NCI-H2227 treated with DMSO at 0.1 percent for 48 hours (cell line): Measurements from ENCODE around the gene PRIM1.
"Not testable (repeated sequence)": the region's sequence is repeated elsewhere in the genome, so short reads cannot be mapped to it uniquely, and the experiment has no call there.

ENCODE experiments used
- DNase-seq: peaks from one replicate; lab custom pipeline; 2025; lab: John Stamatoyannopoulos, UW

Gene PRIM1

DNA sequence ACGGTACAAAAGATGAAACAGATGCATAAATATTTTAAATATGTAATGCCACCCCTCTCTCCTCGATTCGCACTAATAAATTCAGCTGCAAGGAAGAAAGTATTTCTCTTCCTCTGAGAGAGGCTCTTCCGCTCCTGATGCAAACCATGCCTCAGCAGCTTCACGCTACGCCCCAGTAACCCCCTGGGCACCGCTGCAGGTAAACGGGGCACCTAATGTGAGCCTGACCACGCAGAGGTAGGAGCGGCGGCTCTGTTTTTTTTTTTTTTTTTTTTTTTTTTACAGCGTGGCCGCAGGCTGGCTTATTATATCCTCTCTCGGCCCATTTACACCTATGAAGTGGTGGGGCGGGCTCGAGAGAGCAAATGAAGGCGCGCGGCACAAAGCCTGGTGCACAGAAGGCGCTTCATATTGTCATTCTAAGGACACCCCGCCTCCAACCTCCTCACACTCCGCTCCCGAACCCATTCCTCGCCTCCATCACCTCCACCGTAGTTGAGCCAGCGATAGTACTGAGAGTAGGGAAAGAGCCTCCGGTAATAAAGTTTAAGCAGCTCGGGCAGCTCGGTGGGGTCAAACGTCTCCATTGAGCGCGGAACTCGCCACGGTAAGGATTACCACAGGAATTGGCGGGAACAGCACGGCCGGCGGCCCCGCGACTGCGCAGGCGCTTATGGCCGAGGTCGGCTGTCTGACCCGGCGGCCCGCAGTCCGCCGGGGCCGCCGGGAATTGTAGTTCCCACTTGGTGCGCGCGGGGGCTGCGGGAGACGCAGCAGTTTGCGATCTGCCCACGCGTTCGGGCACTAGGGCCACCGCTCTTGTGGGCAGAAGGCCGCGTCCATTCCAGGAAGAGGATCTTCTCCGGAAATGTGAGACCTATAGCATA is at the start of gene PRIM1:
Gene PRIM1 (minus strand): TSS at position 612 of the 887 bp plus-strand sequence. CDS start 25 bp downstream, at position 587.
- DNase-seq, result peak; percentile 90

DNA sequence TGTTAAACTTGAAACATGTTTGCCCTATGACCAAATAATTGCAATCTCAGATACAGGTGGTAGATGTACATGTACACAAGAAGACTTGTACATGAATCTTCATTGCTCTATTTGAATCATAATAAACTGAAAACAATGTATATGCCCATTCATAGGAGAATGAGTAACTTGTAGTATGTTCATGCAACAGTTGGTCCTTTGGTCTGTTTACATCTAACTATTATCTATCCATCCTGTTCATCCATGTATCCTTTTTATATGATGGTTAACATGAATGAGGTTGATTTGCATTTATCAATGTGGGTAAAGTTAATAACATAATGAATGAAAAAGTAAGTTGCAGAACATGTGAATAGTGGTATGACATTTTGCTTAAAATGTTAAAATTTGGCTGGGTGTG is 48.1 kb upstream of the PRIM1 start:
- DNase-seq, result no peak

DNA sequence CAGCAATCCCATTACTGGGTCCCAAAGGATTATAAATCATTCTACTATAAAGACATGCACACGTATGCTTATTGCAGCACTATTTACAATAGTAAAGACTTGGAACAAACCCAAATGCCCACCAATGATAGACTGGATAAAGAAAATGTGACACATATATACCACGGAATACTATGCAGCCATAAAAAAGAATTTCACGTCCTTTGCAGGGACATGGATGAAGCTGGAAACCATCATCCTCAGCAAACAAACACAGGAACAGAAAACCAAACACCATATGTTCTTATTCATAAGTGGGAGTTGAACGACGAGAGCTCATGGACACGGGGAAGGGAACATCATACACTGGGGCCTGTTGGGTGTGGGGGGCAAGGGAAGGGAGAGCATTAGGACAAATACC is 47.2 kb upstream of the PRIM1 start:
- not testable (repeated sequence) for DNase-seq

DNA sequence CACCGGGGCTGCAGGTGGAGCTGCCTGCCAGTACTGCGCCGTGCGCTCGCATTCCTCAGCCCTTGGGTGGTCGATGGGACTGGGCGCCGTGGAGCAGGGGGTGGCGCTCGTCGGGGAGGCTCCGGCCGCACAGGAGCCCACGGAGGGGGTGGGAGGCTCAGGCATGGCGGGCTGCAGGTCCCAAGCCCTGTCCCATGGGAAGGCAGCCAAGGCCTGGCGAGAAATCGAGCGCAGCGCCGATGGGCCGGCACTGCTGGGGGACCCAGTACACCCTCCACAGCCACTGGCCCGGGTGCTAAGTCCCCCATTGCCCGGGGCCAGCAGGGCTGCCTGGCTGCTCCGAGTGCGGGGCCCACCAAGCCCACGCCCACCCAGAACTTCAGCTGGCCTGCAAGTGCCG is 43.7 kb upstream of the PRIM1 start:
- not testable (repeated sequence) for DNase-seq

DNA sequence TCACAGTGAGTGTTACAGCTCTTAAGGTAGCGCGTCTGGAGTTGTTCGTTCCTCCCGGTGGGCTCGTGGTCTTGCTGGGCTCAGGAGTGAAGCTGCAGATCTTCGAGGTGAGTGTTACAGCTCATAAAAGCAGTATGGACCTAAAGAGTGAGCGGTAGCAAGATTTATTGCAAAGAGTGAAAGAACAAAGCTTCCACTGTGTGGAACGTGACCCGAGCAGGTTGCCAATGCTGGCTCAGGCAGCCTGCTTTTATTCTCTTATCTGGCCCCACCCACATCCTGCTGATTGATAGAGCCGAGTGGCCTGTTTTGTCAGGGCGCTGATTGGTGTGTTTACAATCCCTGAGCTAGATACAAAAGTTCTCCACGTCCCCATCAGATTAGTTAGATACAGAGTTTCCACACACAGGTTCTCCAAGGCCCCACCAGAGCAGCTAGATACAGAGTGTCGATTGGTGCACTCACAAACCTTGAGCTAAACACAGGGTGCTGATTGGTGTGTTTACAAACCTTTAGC is 43.0 kb upstream of the PRIM1 start:
- DNase-seq, result not testable (repeated sequence)

DNA sequence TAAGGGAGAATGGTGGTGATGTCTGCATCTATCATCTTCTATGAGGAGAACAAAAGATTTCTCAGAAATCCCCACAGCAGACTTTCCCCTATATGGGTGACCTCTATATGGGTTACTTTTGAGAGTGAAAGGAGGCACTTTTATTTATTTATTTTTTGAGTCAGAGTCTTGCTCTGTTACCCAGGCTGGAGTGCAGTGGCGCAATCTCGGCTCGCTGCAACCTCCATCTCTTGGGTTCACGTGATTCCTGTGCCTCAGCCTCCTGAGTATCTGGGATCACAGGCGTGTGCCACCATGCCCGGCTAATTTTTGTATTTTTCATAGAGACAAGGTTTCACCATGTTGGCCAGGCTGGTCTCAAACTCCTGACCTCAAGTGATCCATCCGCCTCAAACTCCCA is 41.0 kb upstream of the PRIM1 start:
- DNase-seq, result not testable (repeated sequence)

DNA sequence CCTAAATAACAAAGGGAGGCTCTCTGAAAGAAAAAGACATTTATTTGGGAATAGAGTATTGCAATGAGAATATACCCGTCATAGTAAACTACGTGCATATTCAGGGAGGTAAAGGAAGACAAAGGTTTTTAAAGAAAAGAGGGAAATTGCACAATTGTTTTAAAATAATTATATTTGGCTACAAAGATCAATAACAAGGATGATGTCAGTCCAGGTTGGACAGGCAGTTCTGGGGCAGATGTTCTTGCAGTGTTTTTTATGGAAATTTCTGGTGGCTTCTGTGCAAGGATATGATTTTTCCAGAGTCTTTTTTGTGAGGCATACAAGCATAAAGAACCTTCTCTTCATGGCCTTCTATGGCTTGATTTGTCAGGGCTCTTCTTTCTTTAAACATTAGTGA is 40.6 kb upstream of the PRIM1 start:
- DNase-seq, result no peak

DNA sequence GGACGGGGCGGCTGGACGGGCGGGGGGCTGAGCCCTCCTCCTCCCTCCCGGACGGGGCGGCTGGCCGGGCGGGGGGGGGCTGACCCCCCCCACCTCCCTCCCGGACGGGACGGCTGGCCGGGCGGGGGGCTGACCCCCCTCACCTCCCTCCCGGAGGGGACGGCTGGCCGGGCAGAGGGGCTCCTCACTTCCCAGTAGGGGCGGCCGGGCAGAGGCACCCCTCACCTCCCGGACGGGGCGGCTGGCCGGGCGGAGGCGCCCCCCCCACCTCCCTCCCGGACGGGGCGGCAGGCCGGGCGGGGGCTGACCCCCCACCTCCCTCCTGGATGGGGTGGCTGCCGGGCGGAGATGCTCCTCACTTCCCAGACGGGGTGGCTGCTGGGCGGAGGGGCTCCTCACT is 37.3 kb upstream of the PRIM1 start:
- DNase-seq, result not testable (repeated sequence)

DNA sequence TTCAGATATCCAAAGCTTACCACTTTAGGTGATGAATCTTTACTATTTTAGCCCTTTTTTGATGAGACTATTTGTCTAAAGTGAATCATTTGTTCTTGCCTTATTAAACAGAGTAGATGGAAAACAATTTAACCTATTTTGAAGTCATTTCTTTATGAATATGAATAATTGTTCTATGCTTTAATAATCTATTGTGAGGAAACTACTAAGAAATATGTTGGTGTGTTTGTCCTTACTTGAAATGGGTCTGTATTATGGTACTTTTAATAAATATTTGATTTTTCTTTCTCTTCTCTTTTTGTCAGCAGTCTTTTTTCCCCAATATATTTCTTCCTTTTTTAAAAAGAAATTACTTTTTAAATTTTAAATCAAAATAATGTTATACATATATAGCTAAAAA is 35.4 kb upstream of the PRIM1 start:
- DNase-seq, result no peak

DNA sequence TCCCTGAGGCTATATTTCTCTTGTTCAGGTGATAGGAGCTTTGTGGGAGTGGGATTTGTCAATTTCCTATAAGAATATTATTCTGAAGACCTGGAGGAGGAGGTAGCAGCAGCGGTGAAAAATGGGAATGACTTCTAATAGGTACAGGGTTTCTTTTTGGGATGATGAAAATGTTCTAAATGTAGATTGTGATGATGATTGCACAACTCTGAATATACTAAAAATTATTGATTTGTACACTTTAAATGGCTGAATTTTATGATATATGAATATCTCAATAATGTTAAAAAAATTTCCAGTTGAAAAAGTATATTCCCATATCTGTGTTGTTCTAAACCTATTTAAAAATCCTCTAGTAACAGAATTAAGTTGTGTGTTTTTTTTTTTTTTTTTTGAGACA is 33.8 kb upstream of the PRIM1 start:
- no peak for DNase-seq

DNA sequence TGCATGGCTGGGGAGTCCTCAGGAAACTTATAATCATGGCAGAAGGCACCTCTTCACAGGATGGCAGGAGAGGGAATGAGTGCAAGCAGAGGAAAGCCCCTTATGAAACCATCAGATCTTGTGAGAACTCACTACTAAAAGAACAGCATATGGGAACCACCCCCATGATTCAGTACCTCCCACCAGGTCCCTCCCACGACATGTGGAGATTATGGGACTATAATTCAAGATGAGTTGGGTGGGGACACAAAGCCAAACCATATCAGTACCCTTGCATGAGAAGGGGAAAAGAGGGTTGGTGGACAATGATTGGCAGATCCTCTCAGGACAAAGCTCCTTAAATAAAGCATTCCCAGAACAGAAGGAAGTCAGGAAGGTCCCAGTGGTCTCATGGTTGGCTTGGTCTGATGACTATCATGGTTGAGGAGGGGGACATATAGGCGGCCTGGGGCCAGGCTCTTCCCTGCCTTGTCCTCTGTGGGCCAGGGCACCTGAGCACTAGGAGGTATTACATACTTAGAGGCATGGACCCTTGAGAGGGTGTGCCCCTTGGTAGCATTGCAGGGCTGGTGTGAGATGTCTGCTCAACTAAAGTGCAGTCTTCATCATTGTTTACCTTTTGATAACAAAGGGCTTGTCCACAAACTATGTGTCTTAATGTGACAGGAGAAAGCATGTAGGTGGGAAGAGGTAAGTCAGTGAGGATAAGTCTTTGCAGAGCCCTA is 33.2 kb upstream of the PRIM1 start:
- DNase-seq, result no peak

DNA sequence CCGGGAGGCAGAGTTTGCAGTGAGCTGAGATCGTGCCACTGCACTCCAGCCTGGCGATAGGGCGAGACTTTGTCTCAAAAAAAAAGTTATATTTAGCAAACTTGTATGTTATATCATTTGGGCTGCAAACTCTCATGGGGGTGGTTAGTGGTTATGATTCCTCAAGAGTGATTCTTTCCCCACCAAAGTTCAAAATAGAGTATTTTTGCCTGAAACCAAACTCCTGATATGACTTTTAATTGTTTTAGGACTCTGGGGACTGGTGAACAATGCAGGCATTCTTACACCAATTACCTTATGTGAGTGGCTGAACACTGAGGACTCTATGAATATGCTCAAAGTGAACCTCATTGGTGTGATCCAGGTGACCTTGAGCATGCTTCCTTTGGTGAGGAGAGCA is 29.6 kb upstream of the PRIM1 start:
- no peak for DNase-seq

DNA sequence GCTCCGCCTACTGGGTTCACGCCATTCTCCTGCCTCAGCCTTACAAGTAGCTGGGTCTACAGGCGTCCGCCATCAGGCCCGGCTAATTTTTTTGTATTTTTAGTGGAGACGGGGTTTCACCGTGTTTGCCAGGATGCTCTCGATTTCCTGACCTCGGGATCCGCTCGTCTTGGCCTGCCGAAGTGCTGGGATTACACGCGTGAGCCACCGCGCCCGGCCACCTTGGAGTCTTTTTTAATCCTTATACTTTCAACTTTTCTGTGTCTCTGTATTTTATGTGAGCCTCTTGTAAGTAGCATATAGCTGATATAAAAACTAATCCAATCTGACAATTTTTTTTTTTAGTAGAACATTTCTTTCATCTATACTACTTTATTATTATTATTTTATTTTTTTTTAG is 26.6 kb upstream of the PRIM1 start:
- no peak for DNase-seq

DNA sequence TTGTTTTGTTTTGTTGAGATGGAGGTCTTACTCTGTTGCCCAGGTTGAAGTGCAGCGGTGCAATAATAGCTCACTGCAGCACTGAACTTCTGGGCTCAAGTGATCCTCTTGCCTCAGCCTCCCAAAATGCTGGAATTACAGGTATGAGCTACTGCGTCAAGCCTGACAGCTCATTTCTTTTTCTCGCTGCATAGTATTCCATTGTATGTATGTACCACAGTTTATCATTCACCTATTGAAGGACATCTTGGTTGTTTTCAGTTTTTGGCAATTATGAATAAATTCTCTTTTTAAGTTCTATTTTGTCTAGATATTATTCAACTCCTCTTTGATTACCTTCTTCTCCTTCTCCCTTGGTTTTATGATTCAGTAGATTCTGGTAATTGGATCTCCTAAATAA is 24.5 kb upstream of the PRIM1 start:
- no peak for DNase-seq

DNA sequence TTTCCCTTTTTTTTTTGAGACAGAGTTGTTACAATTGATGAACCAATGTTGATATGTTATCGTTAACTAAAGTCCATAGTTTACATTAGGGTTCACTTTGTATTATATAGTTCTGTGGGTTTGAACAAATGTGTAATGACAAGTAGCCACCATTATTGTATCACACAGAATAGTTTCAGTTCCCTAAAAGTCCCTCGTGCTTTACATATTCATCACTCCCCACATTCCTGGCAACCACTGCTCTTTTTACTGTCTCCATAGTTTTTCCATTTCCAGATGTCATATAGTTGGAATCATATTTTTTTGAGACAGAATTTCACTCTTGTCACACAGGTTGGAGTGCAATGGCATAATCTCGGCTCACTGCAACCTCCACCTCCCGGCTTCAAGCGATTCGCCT is 23.5 kb upstream of the PRIM1 start:
- DNase-seq, result no peak

DNA sequence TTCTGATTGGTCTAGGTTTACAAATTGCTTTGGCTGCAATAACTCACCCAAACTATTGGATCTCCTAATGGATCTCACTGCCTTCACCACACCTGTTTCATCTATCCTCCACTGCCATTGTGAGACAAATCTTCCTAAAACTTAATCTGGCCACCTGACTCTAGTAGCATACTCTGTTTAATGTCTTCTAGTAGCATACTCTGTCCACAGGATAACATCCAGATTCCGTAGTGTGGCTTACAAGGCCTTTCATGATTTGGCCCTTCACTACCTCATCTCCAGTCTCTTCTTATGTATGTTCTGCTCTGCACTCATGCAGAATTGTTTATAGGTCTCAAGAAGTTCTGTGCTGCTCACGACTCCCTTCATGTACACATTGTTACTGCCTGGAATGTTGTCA is 21.0 kb upstream of the PRIM1 start:
- no peak for DNase-seq

DNA sequence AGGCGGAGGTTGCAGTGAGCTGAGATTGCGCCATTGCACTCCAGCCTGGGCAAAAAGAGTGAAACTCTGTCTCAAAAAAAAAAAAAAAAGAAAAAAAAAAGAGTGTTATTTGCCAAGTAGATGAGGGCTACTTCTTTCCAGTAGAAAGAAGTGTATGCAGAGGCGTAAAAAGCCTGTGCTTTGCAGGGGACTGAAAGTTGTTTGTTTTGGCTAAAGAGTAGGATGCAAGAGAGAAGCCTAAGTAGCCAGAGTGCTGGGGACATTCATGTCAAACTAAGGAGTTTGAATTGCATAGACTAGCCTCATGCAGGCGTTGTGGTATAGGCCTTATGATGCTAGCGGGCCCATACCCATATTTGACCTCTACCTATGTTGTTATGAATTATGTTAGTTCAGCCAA is 20.5 kb upstream of the PRIM1 start:
- DNase-seq, result no peak

DNA sequence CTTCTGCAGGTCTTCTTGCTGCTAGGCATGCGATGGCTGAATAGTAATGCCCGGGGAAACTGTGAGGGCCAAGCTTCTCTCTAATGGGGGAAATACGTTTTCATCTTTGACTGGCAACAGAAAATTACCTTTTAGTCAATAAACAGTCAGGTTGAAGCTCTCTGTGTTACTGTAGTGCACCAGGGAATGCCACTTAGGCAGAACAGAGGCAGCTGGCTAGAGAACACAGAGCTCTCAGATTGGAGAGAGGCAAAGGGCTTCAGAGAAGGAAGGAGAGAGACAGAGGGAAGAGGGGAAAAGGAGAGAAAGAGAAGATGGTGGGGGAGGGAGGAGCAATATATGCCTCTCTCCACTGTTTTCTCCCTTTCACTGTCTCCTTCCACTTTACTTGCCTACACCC is 17.7 kb upstream of the PRIM1 start:
- no peak for DNase-seq

DNA sequence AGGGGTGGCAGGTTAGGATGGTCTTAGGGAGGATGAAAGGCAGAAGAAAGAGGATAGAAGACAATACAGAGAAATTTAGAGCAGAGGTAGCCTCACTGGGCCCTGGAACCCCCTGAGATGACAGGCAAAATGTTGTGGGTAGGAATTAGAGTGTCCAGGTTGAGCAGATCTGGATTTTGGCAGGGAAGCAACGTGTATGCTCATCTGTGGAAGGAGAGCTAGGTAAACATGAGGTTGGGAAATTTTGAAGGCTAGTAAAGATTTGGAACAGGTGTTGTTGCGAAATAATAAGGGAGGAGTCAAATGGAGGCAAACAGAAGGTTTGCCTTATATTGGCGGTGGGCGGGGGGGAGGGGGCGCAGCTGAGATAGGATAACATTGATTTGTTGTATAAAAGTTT is 16.3 kb upstream of the PRIM1 start:
- no peak for DNase-seq

DNA sequence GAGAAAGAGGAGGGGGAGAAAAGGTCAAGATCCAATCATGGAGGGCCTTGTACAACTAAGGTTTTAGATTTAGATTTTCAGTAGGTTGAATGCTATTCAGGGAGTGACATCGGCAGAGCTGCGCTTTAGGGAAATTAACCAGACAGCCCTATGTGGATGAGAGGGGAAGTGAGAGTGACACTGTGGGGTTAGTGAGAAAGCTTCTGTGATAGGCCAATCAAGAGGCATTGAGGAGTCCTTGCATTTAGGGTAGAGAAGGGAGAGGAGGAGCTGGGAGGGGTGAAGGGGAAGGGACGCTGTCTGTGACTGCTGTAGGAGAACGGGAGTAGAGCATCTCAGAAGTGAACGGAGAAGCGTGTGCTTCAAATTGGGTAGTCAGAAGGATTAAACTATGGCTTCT is 14.4 kb upstream of the PRIM1 start:
- DNase-seq, result no peak

DNA sequence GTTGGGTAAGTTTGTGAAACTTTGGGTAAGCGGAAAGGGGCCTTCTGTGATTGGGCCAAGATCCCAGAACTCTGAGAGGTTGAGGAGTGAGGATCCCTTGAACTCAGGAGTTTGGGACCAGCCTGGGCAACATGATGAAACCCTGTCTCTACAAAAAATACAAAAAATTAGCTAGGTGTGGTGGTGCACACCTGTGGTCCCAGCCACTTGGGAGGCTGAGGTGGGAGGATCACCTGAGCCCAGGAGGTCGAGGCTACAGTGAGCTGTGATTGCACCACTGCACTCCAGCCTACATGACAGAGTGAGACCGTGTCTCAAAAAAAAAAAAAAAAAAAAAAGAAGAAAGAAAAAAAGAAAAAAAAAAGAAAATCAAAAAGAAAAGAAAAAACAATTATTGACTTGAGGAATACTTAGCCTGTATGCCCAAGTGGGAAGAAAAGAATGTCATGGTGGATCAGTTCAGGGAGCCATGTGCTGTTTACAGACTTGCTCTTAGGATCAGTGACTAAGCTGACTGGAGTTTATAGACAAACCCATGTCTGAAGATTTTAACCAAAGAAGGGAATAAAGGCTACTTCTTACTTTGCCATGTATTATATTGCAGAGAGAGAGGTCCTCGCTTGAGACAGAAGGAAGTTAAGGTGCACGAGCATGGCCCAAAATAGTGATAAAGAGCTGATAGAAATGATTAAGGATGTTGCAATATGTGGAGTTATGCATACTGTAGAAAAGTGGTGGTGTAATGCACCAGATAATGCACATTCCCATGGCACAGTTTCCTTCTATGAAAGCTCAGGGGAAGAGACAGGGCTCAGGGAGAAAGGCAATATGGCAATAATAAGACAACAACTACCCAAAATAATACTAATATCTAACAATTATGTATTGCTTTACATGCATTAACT is 11.9 kb upstream of the PRIM1 start:
- no peak for DNase-seq

DNA sequence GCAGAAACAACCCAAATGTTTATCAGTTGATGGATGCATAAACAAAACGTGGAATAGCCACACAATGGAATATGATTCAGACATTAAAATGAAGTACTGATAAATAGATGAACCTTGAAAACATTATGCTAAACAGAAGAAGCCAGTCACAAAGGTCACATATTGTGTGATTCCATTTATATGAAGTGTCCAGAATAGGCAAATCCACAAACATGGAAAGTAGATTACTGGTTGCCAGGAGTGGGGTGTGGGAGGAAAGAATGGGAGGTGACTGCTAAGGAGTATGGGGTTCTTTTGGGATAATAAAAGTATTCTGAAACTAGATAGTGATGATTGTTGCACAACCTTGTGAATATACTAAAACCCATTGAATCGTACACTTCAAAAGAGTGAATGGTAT is 9.7 kb upstream of the PRIM1 start:
- DNase-seq, result no peak
